GM21619 (cell line): ENCODE measurements around the gene CCL19.

Experiments
- ATAC-seq: cut with Tn5 transposase; IDR thresholded peaks from one replicate; pipeline ENCODE4 v1.9.1; 2021; ENCODE audit not compliant: unreplicated experiment

Gene CCL19

GRCh38 chr9:34701023-34701768, 10.1 kb upstream of the CCL19 start:
- ATAC-seq = no peak

GRCh38 chr9:34694811-34695210, 3.7 kb upstream of the CCL19 start:
- ATAC-seq = no peak

- ATAC-seq = no peak
Observed at GRCh38 chr9:34693560-34693959, 2.5 kb upstream of the CCL19 start.

- ATAC-seq = no peak
Observed at GRCh38 chr9:34691936-34692315, 850 bp upstream of the CCL19 start.

- ATAC-seq = no peak
Observed at GRCh38 chr9:34689512-34689911, 1.6 kb downstream of the CCL19 start.

- ATAC-seq = no peak
Observed at GRCh38 chr9:34689116-34689470, 2.0 kb downstream of the CCL19 start.

GRCh38 chr9:34688329-34689115, 2.6 kb downstream of the CCL19 start:
- ATAC-seq = no peak

GRCh38 chr9:34687276-34688030, 3.6 kb downstream of the CCL19 start:
- no peak for ATAC-seq

GRCh38 chr9:34686732-34687131, 4.3 kb downstream of the CCL19 start:
- ATAC-seq = no peak

- no peak for ATAC-seq
Observed at GRCh38 chr9:34686231-34686630, 4.8 kb downstream of the CCL19 start.

GRCh38 chr9:34685591-34685990, 5.5 kb downstream of the CCL19 start:
- no peak for ATAC-seq

GRCh38 chr9:34684816-34685215, 6.3 kb downstream of the CCL19 start:
- no peak for ATAC-seq

- no peak for ATAC-seq
Observed at GRCh38 chr9:34684145-34684544, 6.9 kb downstream of the CCL19 start.

GRCh38 chr9:34675869-34676268, 15.2 kb downstream of the CCL19 start:
- no peak for ATAC-seq

GRCh38 chr9:34675048-34675714, 15.9 kb downstream of the CCL19 start:
- no peak for ATAC-seq

GRCh38 chr9:34674440-34674839, 16.6 kb downstream of the CCL19 start:
- ATAC-seq = no peak

- no peak for ATAC-seq
Observed at GRCh38 chr9:34671307-34671706, 19.8 kb downstream of the CCL19 start.

GRCh38 chr9:34669809-34670562, 21.1 kb downstream of the CCL19 start:
- no peak for ATAC-seq

GRCh38 chr9:34665381-34666250, 25.5 kb downstream of the CCL19 start:
- peak; percentile 60 for ATAC-seq

GRCh38 chr9:34665067-34665380, 26.1 kb downstream of the CCL19 start:
- peak; percentile 26 for ATAC-seq
